MM.1S (cell line): ENCODE results near the gene MYO1B.
"Not testable (repeated sequence)": the region's sequence is repeated elsewhere in the genome, so short reads cannot be mapped to it uniquely, and the experiment has no call there.

Experiments
- DNase-seq: peaks from one replicate; pipeline ENCODE4 v3.0.0-alpha.2; 2015
- H2AFZ ChIP-seq: fragments of 300-600 bp; sonication (generic); 2 replicates; pipeline ENCODE4 v1.6.0; 2016; ENCODE audit warnings: antibody characterized with exemption, low read length
- H3F3A ChIP-seq: fragments of 300-600 bp; sonication (generic); 2 replicates; pipeline ENCODE4 v1.6.1; 2016; ENCODE audit warnings: mild to moderate bottlenecking, antibody characterized with exemption, low read length, moderate library complexity, mixed read lengths; ENCODE audit not compliant: insufficient read depth
- H3K27ac ChIP-seq: fragments of 300-600 bp; sonication (generic); 2 replicates; pipeline ENCODE4 v1.5.1; 2016; ENCODE audit warnings: mild to moderate bottlenecking, low read length
- H3K27me3 ChIP-seq: fragments of 300-600 bp; sonication (generic); replicated peaks from 2 replicates; pipeline ENCODE4 v1.6.0; 2016; ENCODE audit warnings: low read length; ENCODE audit not compliant: insufficient read depth
- H3K36me3 ChIP-seq: fragments of 300-600 bp; sonication (generic); replicated peaks from 2 replicates; pipeline ENCODE4 v1.6.1; 2016; ENCODE audit warnings: mild to moderate bottlenecking, low read length, mixed read lengths; ENCODE audit not compliant: insufficient read depth
- H3K4me1 ChIP-seq: fragments of 300-600 bp; sonication (generic); 2 replicates; pipeline ENCODE4 v1.6.1; 2016; ENCODE audit warnings: low read length, mixed read lengths
- H3K4me2 ChIP-seq: fragments of 300-600 bp; sonication (generic); 2 replicates; pipeline ENCODE4 v1.6.0; 2016; ENCODE audit warnings: low read depth, low read length
- H3K4me3 ChIP-seq: fragments of 300-600 bp; sonication (generic); 2 replicates; pipeline ENCODE4 v1.5.1; 2016; ENCODE audit warnings: low read length, mixed read lengths
- H3K79me2 ChIP-seq: fragments of 300-600 bp; sonication (generic); 2 replicates; pipeline ENCODE4 v1.6.1; 2016; ENCODE audit warnings: mixed run types, low read length, mixed read lengths
- H3K9ac ChIP-seq: fragments of 300-600 bp; sonication (generic); 2 replicates; pipeline ENCODE4 v1.6.1; 2016; ENCODE audit warnings: low read length, mixed read lengths
- H3K9me2 ChIP-seq: fragments of 300-600 bp; sonication (generic); replicated peaks from 2 replicates; pipeline ENCODE4 v1.6.1; 2016; ENCODE audit warnings: mild to moderate bottlenecking, low read length, mixed read lengths; ENCODE audit not compliant: insufficient read depth
- H3K9me3 ChIP-seq: fragments of 300-600 bp; sonication (generic); replicated peaks from 2 replicates; pipeline ENCODE4 v1.6.1; 2016; ENCODE audit warnings: mild to moderate bottlenecking, low read length, mixed read lengths; ENCODE audit not compliant: insufficient read depth
- H4K20me1 ChIP-seq: fragments of 300-600 bp; sonication (generic); 2 replicates; pipeline ENCODE4 v1.6.1; 2016; ENCODE audit warnings: mild to moderate bottlenecking, low read length, moderate library complexity, mixed read lengths; ENCODE audit not compliant: insufficient read depth
- EZH2 ChIP-seq: fragments of 300-600 bp; sonication (generic); optimal IDR thresholded peaks from 2 replicates; pipeline ENCODE3; 2017; ENCODE audit warnings: low read depth, mild to moderate bottlenecking, antibody characterized with exemption, low read length, mixed read lengths
- EZH2phosphoT487 ChIP-seq: fragments of 300-600 bp; sonication (generic); IDR thresholded peaks from 2 replicates; pipeline ENCODE4 v1.6.1; 2018; ENCODE audit warnings: antibody characterized with exemption, low read length
- TF ChIP-seq, protein P1 (sequence below): fragments of 300-600 bp; sonication (generic); IDR thresholded peaks from 2 replicates; pipeline ENCODE4 v1.5.1; 2016; ENCODE audit warnings: antibody characterized with exemption, low read length, mixed read lengths

Gene MYO1B

DNA sequence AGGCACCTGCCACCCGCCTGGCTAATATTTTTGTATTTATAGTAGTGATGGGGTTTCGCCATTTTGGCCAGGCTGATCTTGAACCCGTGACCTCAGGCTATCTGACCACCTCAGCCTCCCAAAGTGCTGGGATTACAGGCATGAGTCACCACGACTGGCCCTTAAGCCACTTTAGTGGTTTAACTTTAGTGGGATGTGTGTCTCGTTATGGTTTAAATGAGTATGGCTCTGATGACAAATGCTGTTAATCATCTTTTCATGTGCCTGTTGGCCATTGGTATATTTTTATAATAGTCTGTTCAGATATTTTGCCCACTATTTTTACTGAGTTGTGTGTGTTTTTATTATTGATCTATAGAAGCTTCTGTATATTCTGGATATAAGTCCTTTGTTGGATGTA lies 205.9 kb downstream of the MYO1B start:
- Histone ChIP-seq H3K9me2 (no peaks in the 10 kb centered on the region), H3K27me3 (no peaks in the 10 kb centered on the region), H3K4me2 (no peak overlapping the region), H3K9me3 (no peaks in the 10 kb centered on the region), H3K4me1 (no peaks in the 10 kb centered on the region), H3K4me3 (no peak overlapping the region), H3K36me3 (no peaks in the 10 kb centered on the region), H3K27ac (no peak overlapping the region), H2AFZ (no peak overlapping the region), H4K20me1 (no peaks in the 10 kb centered on the region), H3F3A (no peaks in the 10 kb centered on the region), H3K9ac (no peak overlapping the region), H3K79me2 (no peaks in the 10 kb centered on the region)
- TF ChIP-seq, protein P1, sequence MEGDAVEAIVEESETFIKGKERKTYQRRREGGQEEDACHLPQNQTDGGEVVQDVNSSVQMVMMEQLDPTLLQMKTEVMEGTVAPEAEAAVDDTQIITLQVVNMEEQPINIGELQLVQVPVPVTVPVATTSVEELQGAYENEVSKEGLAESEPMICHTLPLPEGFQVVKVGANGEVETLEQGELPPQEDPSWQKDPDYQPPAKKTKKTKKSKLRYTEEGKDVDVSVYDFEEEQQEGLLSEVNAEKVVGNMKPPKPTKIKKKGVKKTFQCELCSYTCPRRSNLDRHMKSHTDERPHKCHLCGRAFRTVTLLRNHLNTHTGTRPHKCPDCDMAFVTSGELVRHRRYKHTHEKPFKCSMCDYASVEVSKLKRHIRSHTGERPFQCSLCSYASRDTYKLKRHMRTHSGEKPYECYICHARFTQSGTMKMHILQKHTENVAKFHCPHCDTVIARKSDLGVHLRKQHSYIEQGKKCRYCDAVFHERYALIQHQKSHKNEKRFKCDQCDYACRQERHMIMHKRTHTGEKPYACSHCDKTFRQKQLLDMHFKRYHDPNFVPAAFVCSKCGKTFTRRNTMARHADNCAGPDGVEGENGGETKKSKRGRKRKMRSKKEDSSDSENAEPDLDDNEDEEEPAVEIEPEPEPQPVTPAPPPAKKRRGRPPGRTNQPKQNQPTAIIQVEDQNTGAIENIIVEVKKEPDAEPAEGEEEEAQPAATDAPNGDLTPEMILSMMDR = no peak
- TF ChIP-seq EZH2phosphoT487 (no peak), EZH2 (no peak)
- DNase-seq = no peak

DNA sequence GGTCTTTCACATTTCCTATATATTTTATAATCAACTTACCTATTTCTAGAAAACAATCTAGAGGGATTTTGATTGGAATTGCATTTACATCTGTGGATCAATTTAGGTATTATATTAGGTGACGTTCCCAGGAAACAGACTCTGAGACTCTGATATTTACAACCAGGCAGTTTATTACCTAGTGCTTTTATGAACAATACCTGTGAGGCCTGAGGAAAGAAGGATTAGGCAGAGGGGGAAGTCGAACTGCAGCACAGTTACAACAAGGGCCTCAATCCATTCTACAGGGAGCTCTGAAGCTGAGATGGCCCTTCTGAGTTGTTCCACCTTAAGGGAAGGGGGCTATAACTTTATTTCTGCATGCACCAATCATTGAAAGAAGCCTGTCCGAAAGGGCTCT lies 206.9 kb downstream of the MYO1B start:
- H3K36me3 ChIP-seq = no peaks in the 10 kb centered on the region

DNA sequence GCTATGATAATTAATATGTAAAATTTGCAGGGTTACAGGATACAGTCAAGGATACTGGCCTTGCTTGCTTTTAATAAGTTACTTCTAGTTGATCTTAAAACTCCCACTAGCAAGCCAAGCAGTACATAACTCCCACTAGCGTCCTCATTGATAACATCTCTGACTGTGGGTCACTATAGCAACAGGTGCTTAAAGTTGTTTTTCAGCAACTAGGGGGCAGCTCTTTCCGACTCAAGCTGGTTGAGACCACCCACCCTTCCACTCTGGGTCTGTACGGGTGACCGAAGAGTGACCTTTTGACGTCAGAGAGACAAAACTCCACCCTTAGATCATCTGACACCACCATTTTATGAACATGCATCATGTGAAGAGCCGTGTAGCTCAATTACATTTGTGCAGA lies 208.6 kb downstream of the MYO1B start:
- no peak for TF ChIP-seq EZH2
- TF ChIP-seq, protein P1 = no peak
- no peak for TF ChIP-seq EZH2phosphoT487
- H3K79me2 ChIP-seq = no peaks in the 10 kb centered on the region
- no peaks in the 10 kb centered on the region for H3K36me3 ChIP-seq
- no peaks in the 10 kb centered on the region for H3K4me1 ChIP-seq
- H3K4me3 ChIP-seq = no peak overlapping the region
- no peak overlapping the region for H3K4me2 ChIP-seq
- H3F3A ChIP-seq = no peaks in the 10 kb centered on the region
- DNase-seq = no peak
- H3K9ac ChIP-seq = no peak overlapping the region
- H3K9me2 ChIP-seq = no peaks in the 10 kb centered on the region
- H2AFZ ChIP-seq = no peak overlapping the region
- H3K9me3 ChIP-seq = no peaks in the 10 kb centered on the region
- no peaks in the 10 kb centered on the region for H4K20me1 ChIP-seq
- no peak overlapping the region for H3K27ac ChIP-seq
- no peaks in the 10 kb centered on the region for H3K27me3 ChIP-seq

More for the DNA sequence above, 206.9 kb downstream of the MYO1B start:
- Histone ChIP-seq H3F3A (no peaks in the 10 kb centered on the region), H3K79me2 (no peaks in the 10 kb centered on the region), H3K4me3 (no peak overlapping the region), H3K4me1 (no peaks in the 10 kb centered on the region), H2AFZ (no peak overlapping the region), H3K27ac (no peak overlapping the region), H3K9me3 (no peaks in the 10 kb centered on the region), H3K9ac (no peak overlapping the region), H4K20me1 (no peaks in the 10 kb centered on the region), H3K9me2 (no peaks in the 10 kb centered on the region), H3K27me3 (no peaks in the 10 kb centered on the region), H3K4me2 (no peak overlapping the region)
- DNase-seq = no peak
- TF ChIP-seq EZH2phosphoT487 (no peak), EZH2 (no peak)
- TF ChIP-seq, protein P1 = no peak

DNA sequence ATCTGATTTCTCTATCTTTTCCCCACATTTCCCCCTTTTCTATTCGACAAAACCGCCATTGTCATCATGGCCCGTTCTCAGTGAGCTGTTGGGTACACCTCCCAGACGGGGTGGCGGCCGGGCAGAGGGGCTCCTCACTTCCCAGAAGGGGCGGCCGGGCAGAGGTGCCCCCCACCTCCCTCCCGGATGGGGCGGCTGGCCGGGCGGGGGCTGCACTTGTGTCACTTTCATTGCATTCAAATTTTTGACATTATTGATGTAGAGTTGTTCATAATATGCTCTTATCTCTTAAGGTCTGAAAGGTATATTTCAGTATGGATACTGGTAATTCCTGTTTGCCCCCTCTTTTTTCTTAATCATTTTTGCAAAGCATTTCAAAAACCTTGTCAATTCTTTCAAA lies 211.3 kb downstream of the MYO1B start:
- not testable (repeated sequence) for H3K36me3 ChIP-seq, H3K27me3 ChIP-seq, H4K20me1 ChIP-seq, H3K4me3 ChIP-seq, H3K79me2 ChIP-seq, H3K9me2 ChIP-seq, H3K9me3 ChIP-seq, H3K9ac ChIP-seq, DNase-seq, H3K4me2 ChIP-seq, H2AFZ ChIP-seq, H3K27ac ChIP-seq, H3K4me1 ChIP-seq, H3F3A ChIP-seq
